ENCODE results near the gene GRAMD4.
A peak's percentile ranks its signal among the peaks of the same experiment; 100 is the strongest.

The GRAMD4 gene

GRCh38 chr22:46585340-46586122 is 34.7 kb upstream of the GRAMD4 start:
- 93% methylated on average over 19 of the region's 19 CpGs for WGBS
- H3K27me3 ChIP-seq (ENCODE audit: insufficient read depth, low read length): no peaks in the 10 kb centered on the region
- no peak overlapping the region for H3K9ac ChIP-seq (ENCODE audit: low read depth, low read length)
- H3K27ac ChIP-seq (ENCODE audit: low read depth, low read length): no peak overlapping the region
- no peaks in the 10 kb centered on the region for H3K36me3 ChIP-seq (ENCODE audit: insufficient read depth, low read length)
- H3K9me3 ChIP-seq (ENCODE audit: insufficient read depth, low read depth, low read length): no peaks in the 10 kb centered on the region
- H3K4me3 ChIP-seq (ENCODE audit: low read length): no peak overlapping the region
- peaks cover 6% of the 10 kb centered on the region for H3K4me1 ChIP-seq (ENCODE audit: insufficient read depth, low read length)

DNA sequence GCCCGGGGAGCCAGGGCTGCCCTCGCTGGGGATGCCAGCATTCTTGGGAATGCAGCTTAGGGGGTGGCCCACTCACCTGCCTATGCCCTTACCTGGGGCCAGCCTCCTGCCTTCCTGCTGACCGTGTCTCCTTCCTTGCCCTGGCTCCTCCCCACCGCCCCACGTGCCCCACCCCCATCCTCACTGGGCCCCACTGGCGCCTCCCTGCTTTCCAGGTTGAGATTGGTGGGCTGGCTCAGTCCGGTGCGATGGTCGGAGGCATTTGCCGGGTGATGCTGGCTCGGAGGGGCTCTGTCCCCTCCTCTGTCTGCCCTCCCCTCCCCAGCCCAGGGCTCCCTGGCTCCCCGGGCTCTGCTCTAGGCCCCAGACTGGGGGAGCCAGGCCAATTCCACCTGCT is 34.1 kb upstream of the GRAMD4 start:
- no peaks in the 10 kb centered on the region for H3K9me3 ChIP-seq (ENCODE audit: insufficient read depth, low read depth, low read length)
- H3K9ac ChIP-seq (ENCODE audit: low read depth, low read length): no peak overlapping the region
- H3K4me3 ChIP-seq (ENCODE audit: low read length): no peak overlapping the region
- no peaks in the 10 kb centered on the region for H3K27me3 ChIP-seq (ENCODE audit: insufficient read depth, low read length)
- WGBS: 76% methylated on average over 12 of the region's 12 CpGs
- H3K27ac ChIP-seq (ENCODE audit: low read depth, low read length): no peak overlapping the region
- no peaks in the 10 kb centered on the region for H3K36me3 ChIP-seq (ENCODE audit: insufficient read depth, low read length)
- peaks cover 6% of the 10 kb centered on the region for H3K4me1 ChIP-seq (ENCODE audit: insufficient read depth, low read length)

- H3K9ac ChIP-seq (ENCODE audit: low read depth, low read length): no peak overlapping the region
- WGBS: 94% methylated on average over 12 of the region's 12 CpGs
- no peak overlapping the region for H3K27ac ChIP-seq (ENCODE audit: low read depth, low read length)
Measured at GRCh38 chr22:46586531-46587011, 33.6 kb upstream of the GRAMD4 start.

DNA sequence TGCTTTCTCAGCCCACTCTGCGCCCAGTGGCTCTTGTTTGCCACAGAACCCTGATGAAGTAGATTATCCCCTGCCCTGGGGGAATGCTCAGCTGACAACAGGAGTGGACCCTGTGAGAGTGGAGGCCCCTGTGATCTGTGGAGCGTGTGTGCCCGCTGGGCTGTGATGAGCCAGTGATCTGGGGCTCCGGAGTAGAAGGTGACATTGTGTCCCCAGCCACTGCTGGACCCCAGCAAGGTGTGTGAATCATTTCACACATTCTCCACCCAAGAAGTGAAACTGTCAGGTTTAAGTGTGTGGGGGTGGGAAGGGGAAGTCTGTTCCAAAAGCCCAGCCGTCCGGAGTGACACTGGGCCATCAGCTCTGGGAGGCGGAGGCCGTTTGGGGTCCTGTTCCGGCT is 33.1 kb upstream of the GRAMD4 start:
- no peak overlapping the region for H3K4me3 ChIP-seq (ENCODE audit: low read length)
- H3K27me3 ChIP-seq (ENCODE audit: insufficient read depth, low read length): no peaks in the 10 kb centered on the region
- WGBS: 94% methylated on average over 9 of the region's 9 CpGs
- H3K9me3 ChIP-seq (ENCODE audit: insufficient read depth, low read depth, low read length): no peaks in the 10 kb centered on the region
- H3K4me1 ChIP-seq (ENCODE audit: insufficient read depth, low read length): peaks cover 6% of the 10 kb centered on the region
- H3K9ac ChIP-seq (ENCODE audit: low read depth, low read length): no peak overlapping the region
- no peaks in the 10 kb centered on the region for H3K36me3 ChIP-seq (ENCODE audit: insufficient read depth, low read length)
- H3K27ac ChIP-seq (ENCODE audit: low read depth, low read length): no peak overlapping the region

More at GRCh38 chr22:46586531-46587011, 33.6 kb upstream of the GRAMD4 start:
- Histone ChIP-seq H3K27me3 (ENCODE audit: insufficient read depth, low read length) (no peaks in the 10 kb centered on the region), H3K4me3 (ENCODE audit: low read length) (no peak overlapping the region), H3K36me3 (ENCODE audit: insufficient read depth, low read length) (no peaks in the 10 kb centered on the region), H3K4me1 (ENCODE audit: insufficient read depth, low read length) (peaks cover 6% of the 10 kb centered on the region), H3K9me3 (ENCODE audit: insufficient read depth, low read depth, low read length) (no peaks in the 10 kb centered on the region)

- 92% methylated on average over 21 of the region's 21 CpGs for WGBS
- no peak overlapping the region for H3K9ac ChIP-seq (ENCODE audit: low read depth, low read length)
- H3K4me3 ChIP-seq (ENCODE audit: low read length): no peak overlapping the region
- peaks cover 6% of the 10 kb centered on the region for H3K4me1 ChIP-seq (ENCODE audit: insufficient read depth, low read length)
- no peaks in the 10 kb centered on the region for H3K36me3 ChIP-seq (ENCODE audit: insufficient read depth, low read length)
- H3K27ac ChIP-seq (ENCODE audit: low read depth, low read length): no peak overlapping the region
- no peaks in the 10 kb centered on the region for H3K27me3 ChIP-seq (ENCODE audit: insufficient read depth, low read length)
- no peaks in the 10 kb centered on the region for H3K9me3 ChIP-seq (ENCODE audit: insufficient read depth, low read depth, low read length)
Measured at GRCh38 chr22:46587492-46588278, 32.5 kb upstream of the GRAMD4 start.

- peak overlapping the region; percentile 36; the same call in 1 of the 2 replicates for H3K9ac ChIP-seq (ENCODE audit: low read depth, low read length)
- 86% methylated on average over 29 of the region's 29 CpGs for WGBS
Measured at GRCh38 chr22:46588279-46589140, 31.7 kb upstream of the GRAMD4 start.

DNA sequence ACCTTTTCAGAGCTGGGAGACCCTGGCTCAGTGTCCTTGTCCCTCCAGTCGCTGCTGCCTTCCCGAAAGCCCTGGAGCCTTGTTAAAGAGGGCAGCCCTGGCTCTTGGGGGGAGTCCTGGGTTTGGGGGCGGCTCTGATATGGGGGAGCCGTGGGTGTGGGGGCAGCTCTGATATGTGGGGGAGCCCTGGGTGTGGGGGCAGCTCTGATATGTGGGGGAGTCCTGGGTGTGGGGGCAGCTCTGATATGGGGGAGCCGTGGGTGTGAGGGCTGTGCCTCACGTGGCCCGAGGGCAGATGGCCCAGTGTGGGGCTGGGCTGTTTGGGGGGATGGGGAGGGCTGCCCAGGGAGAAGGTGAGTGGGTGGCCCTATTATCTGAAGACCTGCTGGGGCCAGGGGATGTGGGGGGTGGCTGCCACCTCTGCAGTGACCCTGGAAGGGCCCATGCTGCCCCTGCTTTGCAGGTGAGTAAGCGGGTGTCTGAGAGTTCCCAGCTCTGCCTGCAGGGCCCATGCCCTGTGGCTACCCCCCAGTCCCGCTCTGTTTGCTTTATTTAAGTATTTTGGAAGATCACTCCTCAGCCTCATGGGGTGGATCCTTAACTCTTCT is 30.9 kb upstream of the GRAMD4 start:
- 85% methylated on average over 9 of the region's 9 CpGs for WGBS
- no peak overlapping the region for H3K9ac ChIP-seq (ENCODE audit: low read depth, low read length)
- no peaks in the 10 kb centered on the region for H3K9me3 ChIP-seq (ENCODE audit: insufficient read depth, low read depth, low read length)
- H3K27ac ChIP-seq (ENCODE audit: low read depth, low read length): no peak overlapping the region
- peaks cover 2% of the 10 kb centered on the region for H3K4me1 ChIP-seq (ENCODE audit: insufficient read depth, low read length)
- no peak overlapping the region for H3K4me3 ChIP-seq (ENCODE audit: low read length)
- no peaks in the 10 kb centered on the region for H3K27me3 ChIP-seq (ENCODE audit: insufficient read depth, low read length)
- H3K36me3 ChIP-seq (ENCODE audit: insufficient read depth, low read length): no peaks in the 10 kb centered on the region

More at GRCh38 chr22:46588279-46589140, 31.7 kb upstream of the GRAMD4 start:
- H3K4me1 ChIP-seq (ENCODE audit: insufficient read depth, low read length): peaks cover 6% of the 10 kb centered on the region
- no peak overlapping the region for H3K4me3 ChIP-seq (ENCODE audit: low read length)
- H3K27ac ChIP-seq (ENCODE audit: low read depth, low read length): no peak overlapping the region
- H3K27me3 ChIP-seq (ENCODE audit: insufficient read depth, low read length): no peaks in the 10 kb centered on the region
- H3K9me3 ChIP-seq (ENCODE audit: insufficient read depth, low read depth, low read length): no peaks in the 10 kb centered on the region
- no peaks in the 10 kb centered on the region for H3K36me3 ChIP-seq (ENCODE audit: insufficient read depth, low read length)

DNA sequence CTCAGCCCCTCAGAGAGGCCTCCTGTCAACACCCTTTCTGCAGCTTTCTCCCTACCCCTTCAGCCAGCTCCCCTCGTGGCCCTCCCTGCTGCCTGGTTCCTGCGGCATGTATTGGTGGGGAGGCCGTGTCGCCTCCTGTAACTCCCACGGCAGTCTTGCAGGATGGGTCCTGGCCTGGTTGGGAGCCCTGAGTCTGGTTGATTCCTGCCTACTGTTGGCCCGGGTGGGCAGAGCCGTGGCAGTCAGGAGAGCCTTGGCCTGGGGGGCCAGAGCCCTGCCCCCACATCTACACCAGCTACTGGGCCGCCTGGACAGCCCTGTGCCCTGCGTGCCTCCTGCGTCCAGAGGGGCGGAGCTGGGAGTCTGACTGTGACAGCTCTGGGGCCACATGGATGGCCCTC is 30.3 kb upstream of the GRAMD4 start:
- Histone ChIP-seq H3K27ac (ENCODE audit: low read depth, low read length) (no peak overlapping the region), H3K9me3 (ENCODE audit: insufficient read depth, low read depth, low read length) (no peaks in the 10 kb centered on the region), H3K4me1 (ENCODE audit: insufficient read depth, low read length) (no peaks in the 10 kb centered on the region; the same call in 1 of the 2 replicates), H3K36me3 (ENCODE audit: insufficient read depth, low read length) (no peaks in the 10 kb centered on the region), H3K27me3 (ENCODE audit: insufficient read depth, low read length) (no peaks in the 10 kb centered on the region), H3K4me3 (ENCODE audit: low read length) (no peak overlapping the region), H3K9ac (ENCODE audit: low read depth, low read length) (no peak overlapping the region)
- WGBS: 93% methylated on average over 11 of the region's 11 CpGs

DNA sequence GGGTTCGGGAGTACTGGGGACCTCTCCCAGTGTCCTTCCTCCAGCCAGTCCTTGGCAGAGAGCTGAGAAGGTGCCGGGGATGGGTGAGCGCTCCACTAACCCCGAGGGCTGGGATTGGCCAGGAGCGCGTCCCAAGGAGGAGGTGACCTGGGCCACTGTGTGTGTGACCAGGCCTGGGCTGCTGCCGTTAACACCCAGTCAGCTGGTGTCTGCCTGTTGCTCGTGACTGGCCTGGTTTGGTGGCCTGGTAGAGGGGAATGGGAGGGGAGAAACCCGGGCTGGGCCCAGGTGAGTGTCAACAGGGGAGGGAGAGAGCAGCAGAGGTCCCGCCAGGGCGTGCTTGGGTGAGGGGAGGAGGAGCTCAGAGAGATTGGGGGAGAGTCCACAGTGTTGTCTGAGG is 29.9 kb upstream of the GRAMD4 start:
- whole genome bisulfite sequencing: 86% methylated on average over 11 of the region's 11 CpGs
- no peak overlapping the region for H3K4me3 ChIP-seq (ENCODE audit: low read length)
- H3K9me3 ChIP-seq (ENCODE audit: insufficient read depth, low read depth, low read length): no peaks in the 10 kb centered on the region
- H3K4me1 ChIP-seq (ENCODE audit: insufficient read depth, low read length): no peaks in the 10 kb centered on the region; the same call in 1 of the 2 replicates
- H3K9ac ChIP-seq (ENCODE audit: low read depth, low read length): no peak overlapping the region
- H3K27me3 ChIP-seq (ENCODE audit: insufficient read depth, low read length): no peaks in the 10 kb centered on the region
- no peaks in the 10 kb centered on the region for H3K36me3 ChIP-seq (ENCODE audit: insufficient read depth, low read length)
- no peak overlapping the region for H3K27ac ChIP-seq (ENCODE audit: low read depth, low read length)

GRCh38 chr22:46591930-46592329 is 28.3 kb upstream of the GRAMD4 start:
- Histone ChIP-seq H3K9ac (ENCODE audit: low read depth, low read length) (no peak overlapping the region), H3K27me3 (ENCODE audit: insufficient read depth, low read length) (no peaks in the 10 kb centered on the region), H3K27ac (ENCODE audit: low read depth, low read length) (no peak overlapping the region), H3K36me3 (ENCODE audit: insufficient read depth, low read length) (no peaks in the 10 kb centered on the region), H3K4me3 (ENCODE audit: low read length) (no peak overlapping the region), H3K4me1 (ENCODE audit: insufficient read depth, low read length) (no peaks in the 10 kb centered on the region; the same call in 1 of the 2 replicates), H3K9me3 (ENCODE audit: insufficient read depth, low read depth, low read length) (no peaks in the 10 kb centered on the region)
- WGBS: 91% methylated on average over 8 of the region's 8 CpGs
